Endothelial cell of umbilical vein (primary cell): ENCODE measurements around the gene RNASEH2B. TPM values are rescaled to one million over a fixed set of nuclear protein-coding genes. Genes with fewer than 3 reads are reported as not detected.
A peak's percentile ranks its signal among the peaks of the same experiment; 100 is the strongest.

ENCODE experiments used
- BruUV-seq: library from RNA; stranded (reverse); fragments of 400-500 nt; replicated peaks from 2 replicates; lab custom pipeline; 2021; lab: Mats Ljungman, UMichigan
- CTCF ChIA-PET: fragments of 300-600, 350-600 bp; sonication (Branson Sonifier 250); formaldehyde crosslinking; loops from one replicate; lab custom pipeline; 2021; ENCODE audit warnings: antibody characterized with exemption, inconsistent platforms; lab: Charles Lee
- POLR2A ChIA-PET: fragments of 300-600, 350-600 bp; sonication (Branson Sonifier 250); formaldehyde crosslinking; loops from one replicate; lab custom pipeline; 2021; ENCODE audit warnings: antibody characterized with exemption, inconsistent platforms; lab: Charles Lee
- DNase-seq: peaks from one replicate; pipeline ENCODE4 v3.0.0-alpha.2; 2011; ENCODE audit warnings: low read depth, low spot score
- FAIRE-seq: peaks from 2 replicates; lab custom pipeline; 2011; peaks lifted over from hg19 to GRCh38; lab: Jason Lieb, UNC
- H2AFZ ChIP-seq: 2 replicates; pipeline ENCODE4 v1.6.0; 2012; ENCODE audit warnings: low read depth, low read length, control low read depth, inconsistent platforms
- H3K27ac ChIP-seq: 2 replicates; pipeline ENCODE4 v1.5.1; 2011; ENCODE audit warnings: low read depth, mild to moderate bottlenecking, control low read depth, low read length, moderate library complexity; ENCODE audit not compliant: insufficient read depth
- H3K27me3 ChIP-seq, 2 experiments: 2 replicates each; pipeline versions ENCODE4 v1.6.0 to v1.6.1; 2011; ENCODE audit warnings: low read length in 2 of 2, mixed read lengths in 1 of 2; ENCODE audit not compliant: control insufficient read depth in 2 of 2, insufficient read depth in 2 of 2
- H3K36me3 ChIP-seq, 2 experiments: 2 replicates in 1 of 2; 3 replicates in 1 of 2; pipeline ENCODE4 v1.5.1; 2011; ENCODE audit warnings: low read length in 2 of 2, mild to moderate bottlenecking in 1 of 2, moderate library complexity in 1 of 2; ENCODE audit not compliant: control insufficient read depth in 2 of 2, insufficient read depth in 2 of 2; ENCODE audit errors: extremely low read depth in 1 of 2
- H3K4me1 ChIP-seq: 3 replicates; pipeline ENCODE4 v1.5.1; 2011; ENCODE audit warnings: mild to moderate bottlenecking, low read length; ENCODE audit not compliant: control insufficient read depth, insufficient read depth; ENCODE audit errors: extremely low read depth
- H3K4me2 ChIP-seq: 2 replicates; pipeline ENCODE4 v1.6.1; 2011; ENCODE audit warnings: low read length, control low read depth, mixed read lengths; ENCODE audit not compliant: insufficient read depth
- H3K4me3 ChIP-seq, 3 experiments: fragments of 200-600 bp in 1 of 3; sonication (generic), shearing (Covaris generic) in 1 of 3; replicated peaks in 1 of 3; 2 replicates each; pipeline ENCODE4 v1.5.1; 2011 to 2016; ENCODE audit warnings: control low read depth in 3 of 3, low read length in 3 of 3, mild to moderate bottlenecking in 2 of 3, inconsistent platforms in 1 of 3, low read depth in 1 of 3, moderate library complexity in 1 of 3; ENCODE audit not compliant: insufficient read depth in 1 of 3
- H3K79me2 ChIP-seq: 2 replicates; pipeline ENCODE4 v1.6.0; 2012; ENCODE audit warnings: low read length, inconsistent platforms; ENCODE audit not compliant: control insufficient read depth, insufficient read depth
- H3K9ac ChIP-seq: replicated peaks from 2 replicates; pipeline ENCODE3; 2011; ENCODE audit warnings: low read length, control low read depth; ENCODE audit not compliant: insufficient read depth; ENCODE audit errors: extremely low read depth
- H3K9me1 ChIP-seq: replicated peaks from 3 replicates; pipeline ENCODE4 v1.6.0; 2011; ENCODE audit warnings: mild to moderate bottlenecking, low read length; ENCODE audit not compliant: control insufficient read depth, insufficient read depth; ENCODE audit errors: extremely low read depth
- H3K9me3 ChIP-seq: replicated peaks from 2 replicates; pipeline ENCODE4 v1.5.1; 2012; ENCODE audit warnings: low read length, inconsistent platforms; ENCODE audit not compliant: control insufficient read depth, insufficient read depth
- H4K20me1 ChIP-seq: replicated peaks from 2 replicates; pipeline ENCODE3; 2011; ENCODE audit warnings: mild to moderate bottlenecking, low read length; ENCODE audit not compliant: control insufficient read depth, insufficient read depth; ENCODE audit errors: extremely low read depth
- EZH2 ChIP-seq: IDR thresholded peaks from 2 replicates; pipeline ENCODE4 v1.6.1; 2012; ENCODE audit warnings: borderline replicate concordance, low read depth, mild to moderate bottlenecking, moderate library complexity, low read length, inconsistent platforms; ENCODE audit not compliant: severe bottlenecking
- FOS ChIP-seq: IDR thresholded peaks from 2 replicates; pipeline ENCODE4 v1.6.1; 2011; ENCODE audit warnings: mild to moderate bottlenecking, low read length, moderate library complexity, borderline replicate concordance; ENCODE audit not compliant: insufficient read depth
- GATA2 ChIP-seq: IDR thresholded peaks from 2 replicates; pipeline ENCODE4 v1.7.0; 2011; ENCODE audit warnings: low read depth, mild to moderate bottlenecking, moderate library complexity, mixed read lengths, low read length; ENCODE audit not compliant: insufficient read length, insufficient read depth
- JUN ChIP-seq: IDR thresholded peaks from 2 replicates; pipeline ENCODE4 v1.6.1; 2011; ENCODE audit warnings: borderline replicate concordance, low read depth; ENCODE audit not compliant: insufficient read length, insufficient read depth
- MAX ChIP-seq: IDR thresholded peaks from 2 replicates; pipeline ENCODE4 v1.6.1; 2011; ENCODE audit not compliant: insufficient read depth, insufficient read length
- MYC ChIP-seq: IDR thresholded peaks from one replicate; pipeline ENCODE4 v1.6.1; 2011; ENCODE audit warnings: mild to moderate bottlenecking, low read depth, low read length
- POLR2A ChIP-seq: IDR thresholded peaks from 2 replicates; pipeline ENCODE4 v1.6.1; 2012; ENCODE audit warnings: low read depth, mild to moderate bottlenecking, control low read depth, low read length
- POLR2AphosphoS5 ChIP-seq: IDR thresholded peaks from 2 replicates; pipeline ENCODE4 v1.6.1; 2012; ENCODE audit warnings: low read depth, mild to moderate bottlenecking, control low read depth, low read length, moderate library complexity; ENCODE audit not compliant: insufficient read depth
- dilution Hi-C: fragments of 300-500 bp; cut with MboI; formaldehyde crosslinking; loops from one replicate; pipeline ENCODE4 v1.15.0; 2019; ENCODE audit warnings: low sequenced_read_pairs; ENCODE audit not compliant: extremely low pct_ligation_motif_present
- intact Hi-C: fragments of 100-400 bp; cut with micrococcal nuclease; formaldehyde crosslinking; loops from one replicate; pipeline ENCODE4 v1.10.0; 2022
- polyA plus RNA-seq, 4 experiments: library from polyadenylated mRNA; depleted of rRNA in 3 of 4; stranded (reverse) in 3 of 4; unstranded in 1 of 4; fragments of >200 nt; gene quantifications; 2 replicates each; pipeline versions ENCODE4 v1.2.1 to v1.2.3, GENCODE V29; 2011 to 2012; ENCODE audit warnings: missing spikeins in 1 of 4
- total RNA-seq: library from RNA; stranded (reverse); gene quantifications from 2 replicates; pipeline ENCODE4 v1.2.3, GENCODE V29; 2021
- TF ChIP-seq, protein P1 (sequence below), 2 donors: IDR thresholded peaks; 1 replicate in 1 of 2; 2 replicates in 1 of 2; pipeline ENCODE4 v1.5.1; 2011; ENCODE audit warnings: low read length in 2 of 2, mild to moderate bottlenecking in 2 of 2, moderate library complexity in 2 of 2, control low read depth in 1 of 2, inconsistent platforms in 1 of 2, low read depth in 1 of 2; ENCODE audit not compliant: insufficient read depth in 1 of 2; ENCODE audit errors: extremely low read depth in 1 of 2

RNASEH2B gene
- total and polyA plus RNA-seq, 2 donors (not counting 3 experiments of a cell fraction or from before 2014, with no cell fraction given) = 8.9 to 25.1 TPM

GRCh38 chr13:50912851-50913250 lies 3.3 kb downstream of the RNASEH2B start:
- intact Hi-C loops (loop anchor here (1.0 to 10.0 kb wide), 6 partner anchors 106 to 937 kb away; partner anchors contain the start of gene TRIM13), dilution Hi-C loops (no loop called here)
- peaks cover 29% of the 10 kb centered on the region for H3K4me1 ChIP-seq
- TF ChIP-seq MAX (no peak), FOS (no peak), GATA2 (no peak)
- TF ChIP-seq, protein P1, sequence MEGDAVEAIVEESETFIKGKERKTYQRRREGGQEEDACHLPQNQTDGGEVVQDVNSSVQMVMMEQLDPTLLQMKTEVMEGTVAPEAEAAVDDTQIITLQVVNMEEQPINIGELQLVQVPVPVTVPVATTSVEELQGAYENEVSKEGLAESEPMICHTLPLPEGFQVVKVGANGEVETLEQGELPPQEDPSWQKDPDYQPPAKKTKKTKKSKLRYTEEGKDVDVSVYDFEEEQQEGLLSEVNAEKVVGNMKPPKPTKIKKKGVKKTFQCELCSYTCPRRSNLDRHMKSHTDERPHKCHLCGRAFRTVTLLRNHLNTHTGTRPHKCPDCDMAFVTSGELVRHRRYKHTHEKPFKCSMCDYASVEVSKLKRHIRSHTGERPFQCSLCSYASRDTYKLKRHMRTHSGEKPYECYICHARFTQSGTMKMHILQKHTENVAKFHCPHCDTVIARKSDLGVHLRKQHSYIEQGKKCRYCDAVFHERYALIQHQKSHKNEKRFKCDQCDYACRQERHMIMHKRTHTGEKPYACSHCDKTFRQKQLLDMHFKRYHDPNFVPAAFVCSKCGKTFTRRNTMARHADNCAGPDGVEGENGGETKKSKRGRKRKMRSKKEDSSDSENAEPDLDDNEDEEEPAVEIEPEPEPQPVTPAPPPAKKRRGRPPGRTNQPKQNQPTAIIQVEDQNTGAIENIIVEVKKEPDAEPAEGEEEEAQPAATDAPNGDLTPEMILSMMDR (IDR thresholded peaks at IDR 0.05; ENCODE audit: extremely low read depth in 1 of 2, insufficient read depth in 1 of 2, low read depth in 1 of 2, low read length in 2 of 2) = no peak
- H3K4me2 ChIP-seq = no peak overlapping the region
- H3K4me3 ChIP-seq = no peak overlapping the region
- H3K27me3 ChIP-seq = no peaks in the 10 kb centered on the region
- H3K27ac ChIP-seq = no peak overlapping the region
- no TSS peak for BruUV-seq
- peak; percentile 18 for FAIRE-seq
- H3K9me1 ChIP-seq = no peaks in the 10 kb centered on the region
- H3K79me2 ChIP-seq = peaks cover 35% of the 10 kb centered on the region
- H3K9ac ChIP-seq = no peak overlapping the region
- no peaks in the 10 kb centered on the region for H3K9me3 ChIP-seq
- no peak for DNase-seq
- CTCF ChIA-PET = interaction anchor here (1.5 to 6.0 kb wide), 3 partner anchors 17 to 935 kb away, joined by 6 to 96 read pairs (median 21); no protein-coding TSS in a partner anchor
- no peaks in the 10 kb centered on the region for H3K36me3 ChIP-seq
- H2AFZ ChIP-seq = no peak overlapping the region
- POLR2A ChIA-PET = no interaction called here
- no peaks in the 10 kb centered on the region for H4K20me1 ChIP-seq

DNA sequence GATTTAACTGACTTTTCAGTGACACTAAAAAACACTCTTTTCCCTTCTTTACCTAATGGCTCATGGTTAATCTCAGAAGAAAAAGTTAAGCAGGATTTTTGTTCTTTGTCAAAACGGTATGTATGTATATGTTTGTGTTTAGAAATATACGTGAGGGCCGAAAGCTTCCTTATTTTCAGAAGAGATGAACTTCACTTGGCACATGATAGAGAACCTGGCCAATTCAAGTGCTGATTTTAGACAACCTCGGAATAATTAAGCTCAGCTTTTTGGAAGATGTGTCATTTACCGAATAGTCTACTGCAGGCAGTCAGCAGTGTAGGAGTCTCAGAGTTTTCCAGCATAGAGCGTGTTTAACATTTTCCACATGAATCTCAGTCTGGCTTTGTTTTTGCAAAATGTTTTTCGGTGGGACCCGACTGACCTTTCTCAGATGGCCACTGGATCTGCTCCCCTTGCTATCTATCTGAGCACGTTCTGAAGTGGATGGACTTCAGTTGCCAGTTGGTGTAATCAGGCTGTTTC lies 4.6 kb downstream of the RNASEH2B start:
- ChIA-PET CTCF (interaction anchor here (1.3 to 6.0 kb wide), 2 partner anchors 18 to 936 kb away, joined by 3 to 96 read pairs; no protein-coding TSS in a partner anchor), POLR2A (no interaction called here)
- no peaks in the 10 kb centered on the region for H3K36me3 ChIP-seq
- no peak overlapping the region for H3K4me3 ChIP-seq
- no peak for TF ChIP-seq EZH2
- no peak for TF ChIP-seq POLR2A
- TF ChIP-seq, protein P1 (IDR thresholded peaks at IDR 0.05; ENCODE audit: extremely low read depth in 1 of 2, insufficient read depth in 1 of 2, low read depth in 1 of 2, low read length in 2 of 2) = no peak
- no peak for TF ChIP-seq GATA2
- TF ChIP-seq FOS = no peak
- no peak for TF ChIP-seq MYC
- TF ChIP-seq POLR2AphosphoS5 = no peak
- no peak for TF ChIP-seq JUN
- no peak for TF ChIP-seq MAX
- peaks cover 29% of the 10 kb centered on the region for H3K4me1 ChIP-seq
- H4K20me1 ChIP-seq = no peaks in the 10 kb centered on the region
- no peak overlapping the region for H3K4me2 ChIP-seq
- intact Hi-C loops = loop anchor here (5.0 to 10.0 kb wide), 3 partner anchors 107 to 917 kb away; partner anchors contain the start of gene TRIM13
- H3K9me3 ChIP-seq = no peaks in the 10 kb centered on the region
- no peak overlapping the region for H3K27ac ChIP-seq
- BruUV-seq = no TSS peak
- dilution Hi-C loops = no loop called here
- no peaks in the 10 kb centered on the region for H3K27me3 ChIP-seq
- H2AFZ ChIP-seq = no peak overlapping the region
- H3K9ac ChIP-seq = no peak overlapping the region
- H3K9me1 ChIP-seq = no peaks in the 10 kb centered on the region
- no peak for FAIRE-seq
- DNase-seq = no peak
- H3K79me2 ChIP-seq = peaks cover 43% of the 10 kb centered on the region
